ENCODE measurements around the gene WNT8B. TPM values are rescaled to one million over a fixed set of nuclear protein-coding genes. Genes with fewer than 3 reads are reported as not detected.

Gene WNT8B
- total RNA-seq, 4 donors from 2014 or later, result not detected

- Histone ChIP-seq H3K27me3 (peaks cover 0 to 64% (median 3%) of the 10 kb centered on the region in 4 donors), H3K4me3 (peak overlapping the region; percentile 35 to 72 (median 46)), H3K4me1 (peaks cover 13 to 20% (median 14%) of the 10 kb centered on the region in 3 donors), H3K27ac (no peak overlapping the region), H3K36me3 (peaks cover 0 to 34% (median 0%) of the 10 kb centered on the region in 3 donors), H3K9me3 (no peaks in the 10 kb centered on the region)
- intact Hi-C loops (cut with DNase I), result no loop called here
- DNase-seq, result no peak
- 25 to 38% methylated on average over 2 to 4 of the region's 5 CpGs for WGBS, 2 donors
- no peak for TF ChIP-seq CTCF (IDR thresholded peaks at IDR 0.05)
- TF ChIP-seq POLR2A (IDR thresholded peaks at IDR 0.05), result no peak
Measured at GRCh38 chr10:100482834-100483185, 20.0 kb downstream of the WNT8B start.

- TF ChIP-seq CTCF (IDR thresholded peaks at IDR 0.05) (no peak), POLR2A (IDR thresholded peaks at IDR 0.05) (no peak)
- Histone ChIP-seq H3K27ac (no peak overlapping the region), H3K4me3 (no peak overlapping the region), H3K27me3 (peaks cover 0 to 51% (median 3%) of the 10 kb centered on the region in 4 donors), H3K4me1 (peaks cover 13 to 20% (median 14%) of the 10 kb centered on the region in 3 donors), H3K36me3 (peaks cover 0 to 47% (median 6%) of the 10 kb centered on the region in 3 donors), H3K9me3 (no peaks in the 10 kb centered on the region)
- DNase-seq, result no peak
- WGBS, 2 donors, result 88 to 90% methylated on average over 4 to 5 of the region's 5 CpGs
- intact Hi-C loops (cut with DNase I), result no loop called here
Measured at GRCh38 chr10:100483876-100484666, 21.3 kb downstream of the WNT8B start.

GRCh38 chr10:100485366-100485765 lies 22.6 kb downstream of the WNT8B start:
- H3K36me3 ChIP-seq, result peaks cover 0 to 60% (median 7%) of the 10 kb centered on the region in 3 donors
- no peaks in the 10 kb centered on the region for H3K9me3 ChIP-seq
- DNase-seq, result no peak
- H3K27me3 ChIP-seq, result peaks cover 0 to 38% (median 3%) of the 10 kb centered on the region in 4 donors
- TF ChIP-seq CTCF (IDR thresholded peaks at IDR 0.05), result no peak
- TF ChIP-seq POLR2A (IDR thresholded peaks at IDR 0.05), result no peak
- no peak overlapping the region for H3K27ac ChIP-seq
- no peak overlapping the region for H3K4me3 ChIP-seq
- H3K4me1 ChIP-seq, result peaks cover 13 to 20% (median 14%) of the 10 kb centered on the region in 3 donors
- WGBS, 2 donors, result 20 to 79% methylated on average over 1 to 5 of the region's 8 CpGs
- intact Hi-C loops (cut with DNase I), result no loop called here

GRCh38 chr10:100485801-100486495 lies 23.1 kb downstream of the WNT8B start:
- no peak for DNase-seq
- Histone ChIP-seq H3K36me3 (peaks cover 0 to 65% (median 7%) of the 10 kb centered on the region in 3 donors), H3K9me3 (no peaks in the 10 kb centered on the region), H3K27me3 (peaks cover 0 to 33% (median 0%) of the 10 kb centered on the region in 4 donors), H3K27ac (no peak overlapping the region), H3K4me1 (peaks cover 13 to 20% (median 14%) of the 10 kb centered on the region in 3 donors), H3K4me3 (no peak overlapping the region)
- WGBS, 2 donors, result 81 to 89% methylated on average over 9 to 10 of the region's 10 CpGs
- intact Hi-C loops (cut with DNase I), result no loop called here
- no peak for TF ChIP-seq CTCF (IDR thresholded peaks at IDR 0.05)
- TF ChIP-seq POLR2A (IDR thresholded peaks at IDR 0.05), result no peak

- TF ChIP-seq POLR2A (IDR thresholded peaks at IDR 0.05), result no peak
- TF ChIP-seq CTCF (IDR thresholded peaks at IDR 0.05), result no peak
- Histone ChIP-seq H3K36me3 (peaks cover 0 to 77% (median 7%) of the 10 kb centered on the region in 3 donors), H3K27ac (no peak overlapping the region), H3K27me3 (peaks cover 0 to 20% (median 0%) of the 10 kb centered on the region in 4 donors), H3K9me3 (no peaks in the 10 kb centered on the region), H3K4me1 (peaks cover 5 to 6% (median 5%) of the 10 kb centered on the region in 3 donors), H3K4me3 (no peak overlapping the region)
- intact Hi-C loops (cut with DNase I), result no loop called here
- 91 to 94% methylated on average over 2 to 5 of the region's 6 CpGs for WGBS, 2 donors
- DNase-seq, result no peak
Measured at GRCh38 chr10:100487529-100487928, 24.7 kb downstream of the WNT8B start.

Data from esophagus squamous epithelium (tissue), 5 donors.